Activated naive CD4-positive, alpha-beta T cell treated with Interleukin-2 at 50 U/mL for 16 hours (primary cell): ENCODE measurements around the gene IPO11.
"Not testable (repeated sequence)": the region's sequence is repeated elsewhere in the genome, so short reads cannot be mapped to it uniquely, and the experiment has no call there.

Experiments used
- DNase-seq: peaks from one replicate; pipeline ENCODE4 v3.0.0-alpha.2; 2020

Gene IPO11

DNA sequence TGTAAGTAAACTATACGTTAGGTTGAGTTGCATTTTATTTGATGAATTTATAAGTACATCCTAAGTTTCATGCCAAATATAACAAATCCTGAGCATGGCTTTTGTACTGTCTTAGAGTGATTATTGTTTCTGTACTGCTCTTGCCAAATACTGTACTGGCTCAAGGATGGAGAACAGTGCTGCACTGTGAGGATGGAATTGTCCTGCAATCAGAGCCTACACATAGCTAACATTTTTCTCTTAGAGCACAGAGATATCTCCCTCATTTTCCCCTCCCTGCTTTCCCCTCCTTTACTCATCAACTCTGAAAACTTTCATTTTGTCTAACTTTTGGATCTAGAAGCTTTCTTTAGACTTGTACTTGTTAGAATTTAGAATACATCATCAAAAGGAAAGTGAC, 194.3 kb downstream of the IPO11 start:
- no peak for DNase-seq

- DNase-seq, result no peak
Observed at GRCh38 chr5:62607615-62608014, 195.1 kb downstream of the IPO11 start.

- no peak for DNase-seq
Observed at GRCh38 chr5:62608529-62609511, 196.3 kb downstream of the IPO11 start.

DNA sequence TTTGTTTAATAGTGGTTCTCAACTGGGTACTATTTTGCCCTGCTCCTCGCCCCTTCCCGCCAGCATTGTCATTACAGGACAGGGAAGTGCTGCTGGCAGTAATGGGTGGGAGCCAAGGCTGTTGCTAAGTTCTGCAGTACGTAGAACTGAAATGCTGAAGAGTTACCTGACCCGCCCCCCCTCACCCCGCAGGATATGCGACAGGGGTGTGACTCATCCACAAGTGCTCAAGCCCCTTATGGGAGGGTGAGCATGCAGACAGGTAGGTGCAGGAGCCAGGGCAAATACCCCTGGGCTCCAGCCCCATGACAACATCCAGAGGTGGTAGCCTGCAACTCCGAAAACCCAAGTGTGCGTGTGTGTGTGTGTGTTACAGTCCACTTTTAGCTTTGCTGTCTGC, 201.8 kb downstream of the IPO11 start:
- DNase-seq, result no peak

DNA sequence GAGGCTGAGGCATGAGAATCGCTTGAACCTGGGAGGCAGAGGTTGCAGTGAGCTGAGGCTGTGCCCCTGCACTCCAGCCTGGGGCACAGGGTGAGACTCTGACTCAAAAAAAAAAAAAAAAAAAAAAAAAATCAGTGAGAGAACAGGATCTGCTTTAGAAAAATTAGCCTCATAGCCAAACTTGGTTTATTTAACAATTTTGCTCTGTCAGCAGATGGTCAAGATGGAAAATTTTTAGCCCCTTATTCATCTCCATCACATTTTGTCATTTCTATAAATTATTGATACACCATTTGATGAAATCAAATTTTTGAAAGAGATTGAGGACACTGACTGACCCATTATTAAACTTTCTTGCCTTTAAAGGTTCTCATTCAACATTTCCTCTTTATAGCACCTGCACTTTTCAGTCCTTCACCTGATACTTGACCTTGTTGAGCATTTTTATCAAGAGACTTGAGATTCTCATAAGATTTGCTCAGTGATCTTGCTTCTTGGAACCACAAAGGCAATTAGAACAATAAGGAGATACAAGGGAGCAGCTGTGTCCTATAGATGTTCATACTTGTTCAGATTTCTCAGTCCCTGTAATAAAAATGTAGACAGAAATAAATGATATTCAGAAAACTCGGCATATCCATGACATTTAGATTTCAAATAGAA, 204.2 kb downstream of the IPO11 start:
- DNase-seq, result no peak

GRCh38 chr5:62617943-62618342, 205.4 kb downstream of the IPO11 start:
- DNase-seq, result no peak

GRCh38 chr5:62620761-62621160, 208.2 kb downstream of the IPO11 start:
- DNase-seq, result no peak

DNA sequence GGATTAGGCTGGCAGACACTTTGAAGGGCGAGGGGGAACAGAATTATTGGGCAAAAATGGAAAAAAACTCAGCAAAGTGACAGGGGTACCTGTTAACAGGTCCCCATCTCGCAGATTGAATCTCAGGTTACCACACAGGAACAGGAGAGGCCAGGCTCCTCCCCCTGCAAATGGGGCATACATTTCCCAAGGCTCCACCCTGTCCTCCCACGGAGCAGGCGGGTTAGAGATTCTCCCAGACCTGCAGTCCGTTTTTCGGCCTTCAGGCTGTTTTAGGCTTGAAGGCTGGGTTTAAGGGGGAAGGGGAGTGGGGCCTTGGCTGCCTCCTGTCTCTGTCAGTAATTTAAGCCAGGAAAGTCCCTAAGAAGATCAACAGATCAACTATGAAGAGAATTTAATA, 208.7 kb downstream of the IPO11 start:
- no peak for DNase-seq

DNA sequence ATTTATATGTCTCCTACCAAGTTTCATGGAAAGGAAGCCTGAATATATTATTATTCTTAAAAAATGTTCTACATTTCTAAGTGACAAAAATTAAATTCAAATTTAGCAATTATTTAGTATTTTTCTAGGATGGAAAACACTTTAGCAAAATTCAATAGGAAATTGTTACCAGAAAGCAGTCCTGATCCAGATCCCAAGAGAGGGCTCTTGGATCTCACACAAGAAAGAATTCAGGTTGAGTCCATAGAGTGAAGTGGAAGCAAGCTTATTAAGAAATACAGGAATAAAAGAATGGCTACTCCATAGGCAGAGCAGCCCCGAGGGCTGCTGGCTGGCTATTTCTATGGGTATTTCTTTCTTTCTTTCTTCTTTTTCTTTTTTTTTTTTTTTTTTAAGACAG, 210.7 kb downstream of the IPO11 start:
- no peak for DNase-seq

DNA sequence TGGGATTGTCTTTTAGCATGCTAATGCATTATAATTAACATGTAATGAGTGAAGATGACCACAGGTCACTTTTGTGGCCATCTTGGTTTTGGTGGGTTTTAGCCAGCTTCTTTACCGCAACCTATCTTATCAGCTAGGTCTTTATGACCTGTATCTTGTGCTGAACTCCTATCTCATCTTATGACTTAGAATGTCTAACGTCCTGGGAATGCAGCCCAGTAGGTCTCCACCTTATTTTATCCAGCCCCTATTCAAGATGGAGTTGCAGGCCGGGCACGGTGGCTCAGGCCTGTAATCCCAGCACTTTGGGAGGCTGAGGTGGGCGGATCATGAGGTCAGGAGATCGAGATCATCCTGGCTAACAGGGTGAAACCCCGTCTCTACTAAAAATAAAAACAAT, 211.9 kb downstream of the IPO11 start:
- DNase-seq, result not testable (repeated sequence)

GRCh38 chr5:62626534-62626933, 214.0 kb downstream of the IPO11 start:
- DNase-seq, result no peak

- no peak for DNase-seq
Observed at GRCh38 chr5:62627121-62627520, 214.6 kb downstream of the IPO11 start.

GRCh38 chr5:62627901-62628300, 215.3 kb downstream of the IPO11 start:
- no peak for DNase-seq

- no peak for DNase-seq
Observed at GRCh38 chr5:62631909-62632580, 219.5 kb downstream of the IPO11 start.

DNA sequence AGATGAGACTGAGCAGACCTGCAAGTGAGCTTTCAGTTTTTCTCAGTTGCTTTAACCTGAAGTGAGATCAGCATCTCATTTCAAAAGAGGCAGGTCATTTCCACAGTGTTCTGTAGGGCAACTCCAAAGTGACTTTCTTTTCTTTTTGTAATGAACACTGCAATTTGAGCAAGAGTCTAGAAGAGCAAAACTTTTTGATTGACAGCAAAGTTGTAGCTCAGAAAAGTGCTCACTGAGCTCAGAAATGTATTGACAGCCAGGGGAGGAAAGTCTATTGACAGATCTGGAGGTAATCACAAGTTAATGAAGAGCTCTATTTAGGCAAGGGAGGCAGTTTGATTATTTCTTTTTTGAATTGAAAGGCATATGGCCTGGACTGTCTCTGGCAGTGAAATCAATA, 220.7 kb downstream of the IPO11 start:
- no peak for DNase-seq

GRCh38 chr5:62640446-62640845, 227.9 kb downstream of the IPO11 start:
- DNase-seq, result no peak

GRCh38 chr5:62642468-62642867, 229.9 kb downstream of the IPO11 start:
- no peak for DNase-seq

DNA sequence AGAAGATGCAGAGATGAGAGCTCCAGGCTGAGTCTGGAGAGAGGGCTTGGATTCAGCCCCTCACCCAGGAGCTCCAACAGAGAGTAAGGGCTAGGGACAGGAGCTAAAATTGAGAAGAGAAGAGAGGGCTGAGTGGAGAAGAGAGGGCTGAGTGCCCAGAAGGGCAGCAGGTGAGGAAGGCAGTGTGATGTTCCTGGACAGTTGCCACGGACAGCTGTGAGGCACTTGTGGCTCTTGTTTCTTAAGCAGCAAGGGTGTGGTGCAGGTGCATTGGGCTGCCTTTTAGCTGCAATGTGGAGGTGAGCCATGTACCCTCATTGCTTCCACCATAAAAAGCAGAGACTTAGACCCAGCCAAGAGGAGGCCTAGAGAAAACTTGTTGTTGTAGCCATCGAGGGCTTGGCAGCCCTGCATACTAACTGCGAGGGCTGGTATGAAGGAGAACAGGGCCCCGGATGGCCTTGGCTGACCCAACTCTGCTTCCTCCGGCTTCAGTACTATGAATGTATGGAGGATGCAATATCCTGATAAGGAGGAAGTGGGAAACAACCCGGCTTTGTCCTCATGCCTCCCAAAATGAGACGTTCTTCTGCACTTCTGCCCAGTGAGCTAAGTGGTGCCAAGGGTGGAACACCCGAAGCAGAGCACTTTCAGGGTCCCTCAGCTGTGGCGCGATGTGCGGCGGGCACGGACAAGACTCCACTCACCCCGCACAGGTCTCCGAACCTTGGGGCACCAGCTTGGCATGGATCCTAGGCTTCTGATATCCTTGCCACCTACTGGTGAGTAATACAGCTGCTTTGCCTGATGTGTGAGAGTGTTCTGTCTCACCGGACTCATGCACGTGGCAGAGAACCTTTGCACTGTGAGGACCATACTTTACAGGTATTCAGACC, 231.2 kb downstream of the IPO11 start:
- no peak for DNase-seq

- DNase-seq, result no peak
Observed at GRCh38 chr5:62645223-62645622, 232.7 kb downstream of the IPO11 start.

DNA sequence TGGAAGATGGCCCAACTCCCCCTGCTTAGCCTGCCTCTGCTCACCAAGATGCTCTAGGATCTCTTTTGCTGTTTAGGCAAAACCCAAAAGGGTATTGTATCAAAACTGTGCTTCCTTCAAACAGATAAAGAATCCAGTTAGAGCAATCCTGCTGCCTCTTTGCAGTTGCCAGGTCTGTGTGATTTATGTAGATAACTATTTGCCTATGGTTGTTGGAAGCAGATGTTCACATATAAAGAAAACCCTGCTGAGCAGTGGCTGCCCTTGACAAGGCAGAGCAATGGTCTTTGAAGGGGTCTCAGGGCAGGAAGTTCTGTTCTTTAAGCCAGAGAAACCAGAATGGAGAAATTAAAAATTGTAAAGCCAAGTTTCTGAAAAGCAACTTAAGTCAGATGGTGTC, 234.7 kb downstream of the IPO11 start:
- no peak for DNase-seq

- DNase-seq, result no peak
Observed at GRCh38 chr5:62649025-62649424, 236.5 kb downstream of the IPO11 start.

DNA sequence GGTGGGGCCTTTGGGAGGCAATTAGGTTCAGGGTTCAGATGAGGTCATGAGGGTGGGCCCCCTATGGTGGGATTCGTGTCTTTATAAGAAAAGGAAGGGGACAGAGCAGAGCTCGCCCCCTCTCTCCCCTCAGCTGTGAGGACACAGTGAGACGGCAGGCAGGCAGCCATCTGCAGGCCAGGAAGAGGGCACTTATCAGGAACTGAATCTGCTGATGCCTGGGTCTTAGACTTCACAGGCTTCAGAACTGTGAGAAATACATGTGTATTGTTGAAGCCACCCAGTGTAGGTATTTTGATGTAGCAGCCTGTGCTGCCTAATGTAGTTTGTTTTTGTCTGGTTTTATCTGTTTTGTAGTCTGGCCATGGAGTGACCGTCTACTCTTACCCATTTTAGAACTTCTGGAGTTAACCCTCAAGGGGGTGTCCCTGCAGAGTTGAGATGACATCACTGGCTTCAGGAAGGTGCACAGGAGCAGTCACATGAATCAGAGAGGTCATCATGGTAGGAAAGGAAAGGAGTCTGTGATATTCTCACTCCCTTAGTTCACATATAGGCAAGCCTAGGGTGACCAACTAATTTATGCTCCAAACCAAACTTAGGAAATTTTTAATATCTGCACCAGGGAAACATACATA, 237.0 kb downstream of the IPO11 start:
- DNase-seq, result no peak
